Choroid plexus epithelial cell (primary cell): ENCODE data around the gene GALK1.

ENCODE experiments used
- DNase-seq: peaks from one replicate; pipeline ENCODE4 v3.0.0-alpha.2; 2010; ENCODE audit warnings: low read depth
- H3K4me3 ChIP-seq: 2 replicates; pipeline ENCODE4 v1.5.1; 2011; ENCODE audit warnings: low read depth, mild to moderate bottlenecking, control low read depth, low read length, moderate library complexity
- TF ChIP-seq, protein P1 (sequence below): conservative IDR thresholded peaks from 2 replicates; pipeline ENCODE4 v1.5.1; 2011; ENCODE audit warnings: low read depth, mild to moderate bottlenecking, control low read depth, inconsistent platforms, low read length, moderate library complexity

Gene GALK1

GRCh38 chr17:75799402-75799801 lies 34.4 kb upstream of the GALK1 start:
- DNase-seq, result no peak
- no peak overlapping the region for H3K4me3 ChIP-seq
- TF ChIP-seq, protein P1, sequence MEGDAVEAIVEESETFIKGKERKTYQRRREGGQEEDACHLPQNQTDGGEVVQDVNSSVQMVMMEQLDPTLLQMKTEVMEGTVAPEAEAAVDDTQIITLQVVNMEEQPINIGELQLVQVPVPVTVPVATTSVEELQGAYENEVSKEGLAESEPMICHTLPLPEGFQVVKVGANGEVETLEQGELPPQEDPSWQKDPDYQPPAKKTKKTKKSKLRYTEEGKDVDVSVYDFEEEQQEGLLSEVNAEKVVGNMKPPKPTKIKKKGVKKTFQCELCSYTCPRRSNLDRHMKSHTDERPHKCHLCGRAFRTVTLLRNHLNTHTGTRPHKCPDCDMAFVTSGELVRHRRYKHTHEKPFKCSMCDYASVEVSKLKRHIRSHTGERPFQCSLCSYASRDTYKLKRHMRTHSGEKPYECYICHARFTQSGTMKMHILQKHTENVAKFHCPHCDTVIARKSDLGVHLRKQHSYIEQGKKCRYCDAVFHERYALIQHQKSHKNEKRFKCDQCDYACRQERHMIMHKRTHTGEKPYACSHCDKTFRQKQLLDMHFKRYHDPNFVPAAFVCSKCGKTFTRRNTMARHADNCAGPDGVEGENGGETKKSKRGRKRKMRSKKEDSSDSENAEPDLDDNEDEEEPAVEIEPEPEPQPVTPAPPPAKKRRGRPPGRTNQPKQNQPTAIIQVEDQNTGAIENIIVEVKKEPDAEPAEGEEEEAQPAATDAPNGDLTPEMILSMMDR, result no peak

DNA sequence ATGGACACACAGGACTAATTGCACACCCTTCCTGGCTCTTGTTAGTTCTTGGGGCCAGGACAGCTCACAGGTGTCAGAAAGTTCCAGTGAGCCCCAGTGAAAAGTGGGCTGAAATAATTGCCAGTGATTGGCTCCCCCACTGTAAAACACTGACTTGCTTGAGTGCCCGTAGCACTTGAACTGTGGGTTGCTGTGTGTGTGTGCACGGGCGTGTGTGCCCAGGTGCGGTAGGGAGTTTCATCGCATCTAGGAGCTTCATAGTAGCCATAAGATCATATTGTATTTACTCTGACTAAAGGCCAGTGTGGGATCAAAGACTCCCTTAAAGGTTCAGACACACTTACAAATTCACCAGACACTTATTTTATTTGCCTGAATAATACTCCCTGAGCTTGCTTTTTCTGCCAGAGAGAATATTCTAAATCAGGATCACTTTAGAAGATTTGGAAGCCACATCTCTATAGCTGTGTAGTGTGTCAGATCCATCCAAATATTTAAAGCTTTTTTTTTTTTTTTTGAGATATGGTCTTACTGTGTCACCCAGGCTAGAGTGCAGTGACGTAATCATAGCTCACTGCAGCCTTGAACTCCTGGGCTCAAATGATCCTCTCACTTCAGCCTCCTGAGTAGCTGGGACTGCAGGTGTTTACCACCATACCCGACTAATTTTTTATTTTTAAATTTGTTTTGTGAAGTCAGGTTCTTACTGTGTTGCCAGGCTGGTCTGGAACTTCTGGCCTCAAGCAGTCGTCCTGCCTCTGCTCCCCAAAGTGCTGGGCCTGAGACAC lies 31.0 kb upstream of the GALK1 start:
- TF ChIP-seq, protein P1, result no peak
- H3K4me3 ChIP-seq, result no peak overlapping the region
- DNase-seq, result no peak

DNA sequence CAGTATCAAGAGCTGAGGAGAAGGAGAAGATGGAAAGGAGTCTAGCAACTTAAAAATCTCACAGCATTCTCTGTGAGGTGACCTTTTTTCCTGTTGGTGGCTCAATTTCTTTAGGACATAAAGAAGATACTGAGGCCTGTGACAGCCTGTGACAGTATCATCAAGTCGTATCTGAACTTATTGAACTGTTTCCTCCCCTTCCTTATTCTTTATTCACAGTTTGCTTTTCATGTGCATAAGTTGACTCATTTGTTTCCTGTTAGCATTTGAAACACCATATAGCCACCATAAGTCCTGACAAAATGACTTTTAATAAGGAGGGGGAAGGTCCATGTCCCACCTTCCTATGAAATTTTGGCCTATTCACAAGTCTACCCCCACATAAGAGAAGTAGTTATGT lies 28.5 kb upstream of the GALK1 start:
- no peak overlapping the region for H3K4me3 ChIP-seq
- DNase-seq, result no peak
- TF ChIP-seq, protein P1, result no peak

DNA sequence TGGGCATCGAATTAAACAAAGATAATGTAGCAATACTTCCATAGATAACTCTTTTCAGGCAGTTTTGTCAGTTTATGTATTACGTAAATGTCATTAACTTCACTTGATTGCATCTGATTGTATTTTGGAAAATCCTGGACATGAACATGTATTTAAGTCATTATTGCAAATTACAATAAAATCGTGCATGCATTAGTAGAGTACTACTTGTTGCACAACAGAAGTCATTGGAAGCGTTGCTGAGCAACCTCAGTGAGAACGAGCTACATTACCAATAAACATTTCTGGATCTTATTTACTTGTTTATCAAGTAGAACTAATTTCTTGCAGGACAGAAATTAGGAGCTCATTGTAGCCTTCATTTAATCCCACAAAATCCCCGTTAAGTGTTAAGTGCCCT lies 26.3 kb upstream of the GALK1 start:
- DNase-seq, result no peak
- no peak overlapping the region for H3K4me3 ChIP-seq
- TF ChIP-seq, protein P1, result no peak

DNA sequence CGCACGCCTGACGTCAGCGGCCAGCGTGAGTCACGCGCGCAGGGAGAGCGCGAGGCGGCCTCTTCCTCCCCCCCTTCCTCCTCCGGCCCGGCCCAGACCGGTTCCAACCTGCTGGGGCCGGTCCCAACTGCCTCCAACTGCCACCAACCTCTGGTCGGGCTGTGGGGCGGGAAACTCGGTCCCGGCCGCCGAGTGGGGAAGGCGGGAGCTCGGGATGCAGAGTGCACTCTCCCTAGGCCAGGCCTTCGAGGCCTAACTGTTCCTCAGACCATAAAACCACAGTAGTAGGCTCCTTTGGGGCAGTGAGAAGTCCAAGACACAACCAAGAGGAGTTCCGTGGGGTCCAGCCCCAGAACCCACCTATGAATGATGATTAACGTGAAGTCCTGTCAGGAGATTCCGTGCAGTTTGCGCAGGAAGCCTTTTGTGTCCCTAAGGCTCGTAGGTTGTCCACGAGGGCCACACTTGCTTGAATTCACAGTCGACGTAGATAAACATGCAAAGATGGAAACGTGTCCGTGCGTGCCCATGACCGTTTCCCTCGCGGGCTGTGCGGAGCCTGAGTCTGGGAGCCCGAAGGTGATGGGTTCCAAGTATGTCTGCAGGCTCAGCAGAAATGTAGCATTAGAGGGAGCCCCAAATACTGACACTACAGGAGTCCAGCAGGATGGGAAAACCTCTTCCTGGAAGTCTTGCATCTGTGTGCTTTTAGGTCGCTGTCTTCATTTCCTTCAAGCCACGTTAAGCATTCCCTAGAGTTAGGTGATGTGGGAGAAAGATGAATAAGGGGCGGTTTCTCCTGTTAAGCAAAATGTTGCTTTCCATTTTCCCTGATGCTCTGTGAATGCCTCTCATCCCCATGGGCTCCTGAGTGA lies 20.3 kb upstream of the GALK1 start:
- peak; percentile 95 for DNase-seq
- TF ChIP-seq, protein P1, result no peak
- H3K4me3 ChIP-seq, result peak overlapping the region; percentile 77

- H3K4me3 ChIP-seq, result peak within 1 kb of the TSS; percentile 77
- TF ChIP-seq, protein P1, result no peak
- DNase-seq, result peak; percentile 100
Measured at GRCh38 chr17:75784473-75785015, 19.6 kb upstream of the GALK1 start, which contains the start of gene UNK. TSS of gene UNK (plus strand) at chr17:75784806. CDS start at chr17:75784881, 75 bp downstream.
